GM12891 (cell line): ENCODE data around the gene GAPDH.

Source experiments
- POLR2A ChIP-seq: IDR thresholded peaks from 2 replicates; pipeline ENCODE4 v1.6.1; 2011; ENCODE audit warnings: low read depth, low read length, control low read depth
- POLR2AphosphoS5 ChIP-seq: IDR thresholded peaks from 2 replicates; pipeline ENCODE4 v1.6.1; 2011; ENCODE audit warnings: low read depth, low read length, control low read depth
- POU2F2 ChIP-seq: IDR thresholded peaks from 2 replicates; pipeline ENCODE4 v1.6.1; 2011; ENCODE audit warnings: low read depth, mild to moderate bottlenecking, control low read depth, low read length, moderate library complexity
- SPI1 ChIP-seq: IDR thresholded peaks from 2 replicates; pipeline ENCODE4 v1.6.1; 2011; ENCODE audit warnings: low read depth, low read length, control low read depth
- TAF1 ChIP-seq: IDR thresholded peaks from 2 replicates; pipeline ENCODE4 v1.6.1; 2011; ENCODE audit warnings: low read depth, low read length, control low read depth

DNA sequence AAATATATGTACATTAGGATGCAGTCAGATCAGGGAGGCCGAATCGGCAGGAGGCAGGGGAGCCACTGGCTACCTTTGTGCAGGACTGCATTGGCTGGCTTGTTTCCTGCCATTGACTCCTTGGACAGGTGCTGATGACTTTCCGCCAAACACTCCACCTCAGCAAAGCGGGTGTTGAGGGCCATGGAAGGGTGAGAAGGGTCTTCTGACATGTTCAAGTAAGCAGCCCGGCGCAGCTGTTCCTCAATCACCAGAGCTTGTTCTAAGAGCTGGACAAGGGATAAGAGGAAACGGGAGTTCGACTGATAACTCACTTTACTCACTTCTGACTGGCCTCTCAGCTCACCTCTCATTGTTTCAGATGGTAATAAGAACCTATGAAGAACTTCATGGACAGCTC, 38.7 kb downstream of the GAPDH start:
- TF ChIP-seq POLR2A (no peak), POLR2AphosphoS5 (no peak), TAF1 (no peak), SPI1 (no peak), POU2F2 (no peak)
